ENCODE data around the gene EBLN1.

GRCh38 chr10:22244001-22244400 is 26.2 kb upstream of the EBLN1 start:
- TF ChIP-seq CTCF (IDR thresholded peaks at IDR 0.05) = no peak
- no peak for TF ChIP-seq POLR2A (IDR thresholded peaks at IDR 0.05)
- TF ChIP-seq EP300 (IDR thresholded peaks at IDR 0.05) = no peak

All from ovary (tissue), 3 donors.